Ishikawa (cell line): ENCODE measurements around the gene IGFBP7.

Experiments
- CEBPB ChIP-seq: IDR thresholded peaks from 2 replicates; pipeline ENCODE4 v1.6.1; 2012
- CREB1 ChIP-seq: IDR thresholded peaks from 2 replicates; pipeline ENCODE4 v1.6.1; 2012; ENCODE audit warnings: low read depth
- EGR1 ChIP-seq: IDR thresholded peaks from 2 replicates; pipeline ENCODE4 v1.6.1; 2012
- EP300 ChIP-seq: IDR thresholded peaks from 2 replicates; pipeline ENCODE4 v1.6.1; 2012; ENCODE audit warnings: borderline replicate concordance
- FOXM1 ChIP-seq: IDR thresholded peaks from 2 replicates; pipeline ENCODE4 v1.6.1; 2012; ENCODE audit warnings: low read depth, borderline replicate concordance
- NFIC ChIP-seq: IDR thresholded peaks from 2 replicates; pipeline ENCODE4 v1.6.1; 2012
- RAD21 ChIP-seq: IDR thresholded peaks from 2 replicates; pipeline ENCODE4 v1.6.1; 2012; ENCODE audit warnings: low read depth
- TAF1 ChIP-seq: IDR thresholded peaks from 2 replicates; pipeline ENCODE4 v1.6.1; 2012; ENCODE audit warnings: low read depth, mild to moderate bottlenecking
- TCF12 ChIP-seq: IDR thresholded peaks from 2 replicates; pipeline ENCODE4 v1.6.1; 2012; ENCODE audit warnings: low read depth
- TEAD4 ChIP-seq: IDR thresholded peaks from 2 replicates; pipeline ENCODE4 v1.6.1; 2012
- YY1 ChIP-seq: IDR thresholded peaks from 2 replicates; pipeline ENCODE4 v1.6.1; 2012; ENCODE audit warnings: low read depth
- ZBTB7A ChIP-seq: IDR thresholded peaks from 2 replicates; pipeline ENCODE4 v1.6.1; 2012; ENCODE audit warnings: low read depth
- TF ChIP-seq, protein P1 (sequence below): IDR thresholded peaks from 2 replicates; pipeline ENCODE4 v1.6.1; 2012; ENCODE audit warnings: low read depth, mild to moderate bottlenecking
- TF ChIP-seq, protein P2 (sequence below): IDR thresholded peaks from 2 replicates; pipeline ENCODE4 v1.6.1; 2012
- TF ChIP-seq, protein P3 (sequence below): IDR thresholded peaks from 2 replicates; pipeline ENCODE4 v1.6.1; 2012

Gene IGFBP7

DNA sequence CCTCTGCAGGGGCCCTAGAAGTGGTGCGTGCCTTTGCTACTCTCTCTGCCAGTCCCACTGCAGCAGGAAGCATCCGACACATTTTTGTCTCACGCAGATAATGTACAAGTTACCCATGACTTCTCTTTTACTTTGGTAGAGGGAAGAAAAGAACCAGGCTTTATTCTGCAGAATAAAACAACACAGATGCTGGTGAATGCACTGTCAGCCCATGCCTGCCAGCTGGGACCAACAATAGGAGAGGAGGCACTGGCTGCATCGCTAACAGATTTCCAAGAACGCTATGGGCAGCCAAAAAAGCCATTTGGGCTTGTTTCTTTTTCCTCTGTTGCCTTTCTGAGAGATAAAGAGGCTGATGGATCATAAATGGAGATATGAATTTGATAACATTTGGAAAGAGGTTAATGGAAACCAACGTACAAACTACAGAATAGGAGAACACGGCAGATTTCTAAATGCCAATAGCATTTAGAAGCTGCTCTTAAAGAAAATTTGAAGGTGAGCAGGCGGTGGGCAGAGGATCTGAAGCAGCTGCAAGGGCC is 47.5 kb upstream of the IGFBP7 start:
- TF ChIP-seq EGR1: no peak
- no peak for TF ChIP-seq TAF1
- TF ChIP-seq CEBPB: no peak

DNA sequence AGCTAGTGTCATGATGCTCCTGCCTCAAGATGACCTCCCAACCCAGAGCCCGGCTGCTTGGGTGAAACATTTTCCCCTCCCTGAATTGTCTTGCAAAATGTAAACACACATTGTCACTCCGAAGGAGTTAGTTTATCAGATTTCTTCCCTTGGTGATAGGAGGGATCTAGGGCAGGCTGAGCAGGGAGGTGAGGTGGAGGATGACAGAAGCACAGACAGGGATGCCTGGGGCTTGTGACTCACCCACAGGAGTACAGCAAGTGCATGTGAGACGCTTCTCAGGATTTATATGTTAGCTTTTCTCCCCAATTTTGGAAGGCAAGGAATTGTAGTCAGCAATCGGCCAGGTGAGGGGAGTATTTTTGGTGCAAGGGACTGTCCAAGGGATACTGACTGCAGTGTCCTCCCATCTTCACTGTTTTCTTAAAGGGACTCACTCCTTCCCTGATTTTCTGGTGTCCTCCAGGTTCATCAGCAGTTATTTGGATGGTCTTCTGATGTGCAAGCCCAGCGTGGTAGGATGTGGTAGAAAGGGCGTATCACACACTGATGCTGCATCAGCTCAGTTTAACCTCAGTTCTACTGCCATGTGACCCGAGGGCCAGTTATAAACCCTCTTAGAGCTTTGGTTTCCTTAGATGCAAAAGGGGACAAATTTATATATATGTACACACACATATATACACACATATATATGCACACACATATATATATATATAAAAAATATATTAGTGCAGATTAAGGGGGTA is 46.2 kb upstream of the IGFBP7 start:
- no peak for TF ChIP-seq RAD21
- TF ChIP-seq, protein P1, sequence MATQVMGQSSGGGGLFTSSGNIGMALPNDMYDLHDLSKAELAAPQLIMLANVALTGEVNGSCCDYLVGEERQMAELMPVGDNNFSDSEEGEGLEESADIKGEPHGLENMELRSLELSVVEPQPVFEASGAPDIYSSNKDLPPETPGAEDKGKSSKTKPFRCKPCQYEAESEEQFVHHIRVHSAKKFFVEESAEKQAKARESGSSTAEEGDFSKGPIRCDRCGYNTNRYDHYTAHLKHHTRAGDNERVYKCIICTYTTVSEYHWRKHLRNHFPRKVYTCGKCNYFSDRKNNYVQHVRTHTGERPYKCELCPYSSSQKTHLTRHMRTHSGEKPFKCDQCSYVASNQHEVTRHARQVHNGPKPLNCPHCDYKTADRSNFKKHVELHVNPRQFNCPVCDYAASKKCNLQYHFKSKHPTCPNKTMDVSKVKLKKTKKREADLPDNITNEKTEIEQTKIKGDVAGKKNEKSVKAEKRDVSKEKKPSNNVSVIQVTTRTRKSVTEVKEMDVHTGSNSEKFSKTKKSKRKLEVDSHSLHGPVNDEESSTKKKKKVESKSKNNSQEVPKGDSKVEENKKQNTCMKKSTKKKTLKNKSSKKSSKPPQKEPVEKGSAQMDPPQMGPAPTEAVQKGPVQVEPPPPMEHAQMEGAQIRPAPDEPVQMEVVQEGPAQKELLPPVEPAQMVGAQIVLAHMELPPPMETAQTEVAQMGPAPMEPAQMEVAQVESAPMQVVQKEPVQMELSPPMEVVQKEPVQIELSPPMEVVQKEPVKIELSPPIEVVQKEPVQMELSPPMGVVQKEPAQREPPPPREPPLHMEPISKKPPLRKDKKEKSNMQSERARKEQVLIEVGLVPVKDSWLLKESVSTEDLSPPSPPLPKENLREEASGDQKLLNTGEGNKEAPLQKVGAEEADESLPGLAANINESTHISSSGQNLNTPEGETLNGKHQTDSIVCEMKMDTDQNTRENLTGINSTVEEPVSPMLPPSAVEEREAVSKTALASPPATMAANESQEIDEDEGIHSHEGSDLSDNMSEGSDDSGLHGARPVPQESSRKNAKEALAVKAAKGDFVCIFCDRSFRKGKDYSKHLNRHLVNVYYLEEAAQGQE: no peak
- no peak for TF ChIP-seq FOXM1
- no peak for TF ChIP-seq CREB1
- no peak for TF ChIP-seq NFIC
- no peak for TF ChIP-seq TCF12
- no peak for TF ChIP-seq ZBTB7A
- TF ChIP-seq, protein P2, sequence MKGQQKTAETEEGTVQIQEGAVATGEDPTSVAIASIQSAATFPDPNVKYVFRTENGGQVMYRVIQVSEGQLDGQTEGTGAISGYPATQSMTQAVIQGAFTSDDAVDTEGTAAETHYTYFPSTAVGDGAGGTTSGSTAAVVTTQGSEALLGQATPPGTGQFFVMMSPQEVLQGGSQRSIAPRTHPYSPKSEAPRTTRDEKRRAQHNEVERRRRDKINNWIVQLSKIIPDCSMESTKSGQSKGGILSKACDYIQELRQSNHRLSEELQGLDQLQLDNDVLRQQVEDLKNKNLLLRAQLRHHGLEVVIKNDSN: no peak
- TF ChIP-seq YY1: no peak

DNA sequence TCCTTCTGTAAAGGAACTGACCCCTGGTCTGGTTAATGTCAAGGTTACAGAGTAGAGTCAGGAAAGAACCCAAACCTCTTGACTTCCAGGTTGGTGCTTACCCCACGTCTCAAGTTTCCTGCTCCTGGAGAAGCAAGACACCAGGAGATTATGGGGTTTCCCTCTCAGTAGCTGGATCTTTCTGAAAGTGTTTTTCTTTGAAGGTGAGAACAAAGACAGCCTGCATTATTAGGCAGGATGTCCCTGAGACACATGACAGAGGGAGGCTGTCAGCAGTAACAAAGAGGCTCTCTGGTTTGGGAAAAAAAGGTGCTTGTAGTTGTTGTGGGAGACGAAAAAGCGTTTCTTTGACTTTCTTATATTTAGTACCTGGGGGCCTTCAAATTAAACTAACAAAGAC is 44.7 kb upstream of the IGFBP7 start:
- TF ChIP-seq, protein P1: no peak
- TF ChIP-seq ZBTB7A: no peak
- TF ChIP-seq, protein P3, sequence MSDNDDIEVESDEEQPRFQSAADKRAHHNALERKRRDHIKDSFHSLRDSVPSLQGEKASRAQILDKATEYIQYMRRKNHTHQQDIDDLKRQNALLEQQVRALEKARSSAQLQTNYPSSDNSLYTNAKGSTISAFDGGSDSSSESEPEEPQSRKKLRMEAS: no peak
- TF ChIP-seq, protein P2: no peak
- no peak for TF ChIP-seq CREB1
- no peak for TF ChIP-seq CEBPB

DNA sequence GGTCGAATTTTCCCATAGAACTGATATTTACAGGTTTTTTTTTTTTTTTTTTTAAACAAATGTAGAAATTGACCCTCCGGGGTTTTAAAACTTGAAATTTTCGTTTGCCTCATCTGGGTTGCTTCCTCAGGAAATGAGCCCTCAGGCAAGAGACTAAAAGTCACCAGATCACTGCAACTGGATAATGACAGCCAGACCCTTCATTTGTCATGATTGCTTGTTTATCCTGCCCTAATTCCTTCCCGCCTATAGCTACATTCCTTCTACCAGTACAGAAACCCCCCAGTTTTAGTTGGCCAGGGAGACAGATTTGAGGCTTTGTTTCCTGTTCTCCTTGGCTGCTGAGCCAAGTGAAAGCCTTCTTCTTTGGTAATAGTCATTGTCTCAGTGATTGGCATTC is 44.0 kb upstream of the IGFBP7 start:
- no peak for TF ChIP-seq EP300
- no peak for TF ChIP-seq YY1
- no peak for TF ChIP-seq NFIC
- TF ChIP-seq RAD21: no peak
- no peak for TF ChIP-seq CREB1
- TF ChIP-seq CEBPB: no peak
- no peak for TF ChIP-seq TAF1

DNA sequence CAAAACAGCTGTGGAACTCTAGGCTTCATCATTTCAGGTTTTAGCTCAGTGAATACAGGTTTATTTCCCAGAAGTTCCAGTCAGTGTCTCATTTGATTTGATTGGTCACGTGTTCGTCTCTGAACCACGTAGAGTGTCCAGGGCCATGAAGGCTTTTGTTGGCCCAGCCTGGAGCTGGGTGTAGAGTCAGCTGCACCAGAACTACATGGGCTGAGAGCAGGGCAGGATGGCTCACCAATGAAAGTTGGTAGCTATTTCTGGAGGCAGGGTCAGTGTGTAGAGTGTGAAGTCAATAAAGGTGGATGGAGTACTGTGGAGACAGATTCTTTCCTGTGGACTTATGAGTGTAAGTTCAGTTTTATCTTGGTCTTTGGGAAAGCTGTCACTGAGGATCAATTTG is 43.0 kb upstream of the IGFBP7 start:
- TF ChIP-seq, protein P3: no peak
- no peak for TF ChIP-seq CEBPB

DNA sequence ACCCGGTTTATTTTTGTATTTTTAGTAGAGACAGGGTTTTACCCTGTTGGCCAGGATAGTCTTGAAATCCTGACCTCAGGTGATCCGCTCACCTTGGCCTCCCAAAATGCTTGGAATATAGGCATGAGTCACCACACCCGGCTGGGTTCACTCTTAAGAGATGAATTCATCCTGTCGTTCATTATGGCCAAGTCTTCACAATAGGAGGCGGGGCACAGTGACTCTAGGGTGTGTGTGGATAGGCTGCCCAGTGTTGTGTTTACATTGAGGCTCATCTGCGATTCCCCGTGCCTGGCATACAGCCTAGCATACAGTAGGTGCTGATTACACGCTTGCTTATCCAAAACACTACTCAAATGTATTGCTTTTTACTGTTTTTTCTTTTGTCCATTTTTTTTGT is 41.3 kb upstream of the IGFBP7 start:
- TF ChIP-seq YY1: no peak
- TF ChIP-seq NFIC: peak; percentile 58

DNA sequence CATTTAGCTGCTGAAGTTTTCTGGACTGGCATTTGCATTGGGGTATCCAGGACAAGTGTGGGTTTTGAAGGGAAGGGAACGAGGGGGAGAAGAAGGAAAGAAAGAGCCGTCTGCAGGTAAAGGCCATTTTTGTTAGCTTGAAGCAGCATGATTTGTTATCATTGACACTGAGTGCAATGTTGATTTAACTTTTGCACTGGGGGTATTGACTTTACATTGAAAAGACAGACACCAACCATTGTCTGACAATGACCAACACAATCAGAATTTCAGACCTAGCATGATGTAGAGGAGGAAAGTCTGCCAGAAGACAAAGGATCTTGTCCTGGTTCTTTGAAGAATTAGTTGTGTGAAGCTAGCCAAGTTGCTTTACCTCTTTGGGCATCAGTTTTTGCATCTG is 39.6 kb upstream of the IGFBP7 start:
- TF ChIP-seq ZBTB7A (no peak), TAF1 (no peak), NFIC (no peak), CEBPB (no peak), EGR1 (no peak), RAD21 (no peak), YY1 (no peak), FOXM1 (no peak), TEAD4 (no peak), CREB1 (no peak), EP300 (no peak), TCF12 (no peak)
- TF ChIP-seq, protein P3: no peak
- TF ChIP-seq, protein P1: no peak
- TF ChIP-seq, protein P2: no peak
